MM.1S (cell line): ENCODE results near the gene TBC1D13.

ENCODE experiments used
- DNase-seq: peaks from one replicate; pipeline ENCODE4 v3.0.0-alpha.2; 2015
- H2AFZ ChIP-seq: fragments of 300-600 bp; sonication (generic); 2 replicates; pipeline ENCODE4 v1.6.0; 2016; ENCODE audit warnings: antibody characterized with exemption, low read length
- H3F3A ChIP-seq: fragments of 300-600 bp; sonication (generic); 2 replicates; pipeline ENCODE4 v1.6.1; 2016; ENCODE audit warnings: mild to moderate bottlenecking, antibody characterized with exemption, low read length, moderate library complexity, mixed read lengths; ENCODE audit not compliant: insufficient read depth
- H3K27ac ChIP-seq: fragments of 300-600 bp; sonication (generic); 2 replicates; pipeline ENCODE4 v1.5.1; 2016; ENCODE audit warnings: mild to moderate bottlenecking, low read length
- H3K27me3 ChIP-seq: fragments of 300-600 bp; sonication (generic); replicated peaks from 2 replicates; pipeline ENCODE4 v1.6.0; 2016; ENCODE audit warnings: low read length; ENCODE audit not compliant: insufficient read depth
- H3K36me3 ChIP-seq: fragments of 300-600 bp; sonication (generic); replicated peaks from 2 replicates; pipeline ENCODE4 v1.6.1; 2016; ENCODE audit warnings: mild to moderate bottlenecking, low read length, mixed read lengths; ENCODE audit not compliant: insufficient read depth
- H3K4me1 ChIP-seq: fragments of 300-600 bp; sonication (generic); 2 replicates; pipeline ENCODE4 v1.6.1; 2016; ENCODE audit warnings: low read length, mixed read lengths
- H3K4me2 ChIP-seq: fragments of 300-600 bp; sonication (generic); 2 replicates; pipeline ENCODE4 v1.6.0; 2016; ENCODE audit warnings: low read depth, low read length
- H3K4me3 ChIP-seq: fragments of 300-600 bp; sonication (generic); 2 replicates; pipeline ENCODE4 v1.5.1; 2016; ENCODE audit warnings: low read length, mixed read lengths
- H3K79me2 ChIP-seq: fragments of 300-600 bp; sonication (generic); 2 replicates; pipeline ENCODE4 v1.6.1; 2016; ENCODE audit warnings: mixed run types, low read length, mixed read lengths
- H3K9ac ChIP-seq: fragments of 300-600 bp; sonication (generic); 2 replicates; pipeline ENCODE4 v1.6.1; 2016; ENCODE audit warnings: low read length, mixed read lengths
- H3K9me2 ChIP-seq: fragments of 300-600 bp; sonication (generic); replicated peaks from 2 replicates; pipeline ENCODE4 v1.6.1; 2016; ENCODE audit warnings: mild to moderate bottlenecking, low read length, mixed read lengths; ENCODE audit not compliant: insufficient read depth
- H3K9me3 ChIP-seq: fragments of 300-600 bp; sonication (generic); replicated peaks from 2 replicates; pipeline ENCODE4 v1.6.1; 2016; ENCODE audit warnings: mild to moderate bottlenecking, low read length, mixed read lengths; ENCODE audit not compliant: insufficient read depth
- H4K20me1 ChIP-seq: fragments of 300-600 bp; sonication (generic); 2 replicates; pipeline ENCODE4 v1.6.1; 2016; ENCODE audit warnings: mild to moderate bottlenecking, low read length, moderate library complexity, mixed read lengths; ENCODE audit not compliant: insufficient read depth
- EZH2 ChIP-seq: fragments of 300-600 bp; sonication (generic); optimal IDR thresholded peaks from 2 replicates; pipeline ENCODE3; 2017; ENCODE audit warnings: low read depth, mild to moderate bottlenecking, antibody characterized with exemption, low read length, mixed read lengths
- EZH2phosphoT487 ChIP-seq: fragments of 300-600 bp; sonication (generic); IDR thresholded peaks from 2 replicates; pipeline ENCODE4 v1.6.1; 2018; ENCODE audit warnings: antibody characterized with exemption, low read length
- TF ChIP-seq, protein P1 (sequence below): fragments of 300-600 bp; sonication (generic); IDR thresholded peaks from 2 replicates; pipeline ENCODE4 v1.5.1; 2016; ENCODE audit warnings: antibody characterized with exemption, low read length, mixed read lengths

TBC1D13 gene

DNA sequence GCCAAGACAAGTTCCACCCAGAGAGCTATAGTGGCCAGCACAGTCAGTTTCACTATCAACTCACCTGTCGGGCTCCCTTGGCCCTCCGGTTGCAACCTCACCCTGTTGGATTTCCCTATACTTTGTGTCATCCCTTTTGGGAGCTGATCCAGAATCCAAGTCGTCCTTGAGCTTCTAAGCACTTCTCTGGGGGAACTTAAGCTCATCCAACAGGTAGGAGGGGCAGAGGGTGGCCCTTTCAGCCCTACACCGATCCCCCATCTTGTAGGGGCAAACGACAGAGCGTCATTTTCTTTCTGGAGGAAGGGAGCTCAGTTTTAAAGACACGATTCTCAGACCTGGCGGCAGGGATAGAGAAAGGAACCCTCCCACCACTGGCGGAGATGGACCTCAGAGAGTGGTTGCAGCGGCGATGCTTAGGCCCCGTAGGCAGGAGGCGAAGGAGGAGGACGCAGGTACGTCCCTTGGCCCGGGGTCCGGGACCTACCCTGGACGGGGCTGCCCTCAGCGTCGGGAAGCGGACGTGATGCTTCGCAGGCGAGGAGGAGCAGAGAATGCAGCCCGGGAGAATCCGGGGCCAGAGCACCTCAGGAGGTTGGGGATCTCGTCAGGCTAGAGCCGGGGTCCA lies 15.8 kb upstream of the TBC1D13 start:
- TF ChIP-seq EZH2 (no peak), EZH2phosphoT487 (no peak)
- TF ChIP-seq, protein P1, sequence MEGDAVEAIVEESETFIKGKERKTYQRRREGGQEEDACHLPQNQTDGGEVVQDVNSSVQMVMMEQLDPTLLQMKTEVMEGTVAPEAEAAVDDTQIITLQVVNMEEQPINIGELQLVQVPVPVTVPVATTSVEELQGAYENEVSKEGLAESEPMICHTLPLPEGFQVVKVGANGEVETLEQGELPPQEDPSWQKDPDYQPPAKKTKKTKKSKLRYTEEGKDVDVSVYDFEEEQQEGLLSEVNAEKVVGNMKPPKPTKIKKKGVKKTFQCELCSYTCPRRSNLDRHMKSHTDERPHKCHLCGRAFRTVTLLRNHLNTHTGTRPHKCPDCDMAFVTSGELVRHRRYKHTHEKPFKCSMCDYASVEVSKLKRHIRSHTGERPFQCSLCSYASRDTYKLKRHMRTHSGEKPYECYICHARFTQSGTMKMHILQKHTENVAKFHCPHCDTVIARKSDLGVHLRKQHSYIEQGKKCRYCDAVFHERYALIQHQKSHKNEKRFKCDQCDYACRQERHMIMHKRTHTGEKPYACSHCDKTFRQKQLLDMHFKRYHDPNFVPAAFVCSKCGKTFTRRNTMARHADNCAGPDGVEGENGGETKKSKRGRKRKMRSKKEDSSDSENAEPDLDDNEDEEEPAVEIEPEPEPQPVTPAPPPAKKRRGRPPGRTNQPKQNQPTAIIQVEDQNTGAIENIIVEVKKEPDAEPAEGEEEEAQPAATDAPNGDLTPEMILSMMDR = no peak
- peak overlapping the region; percentile 61 for H3K27ac ChIP-seq
- H3F3A ChIP-seq = peaks cover 8% of the 10 kb centered on the region; the same call in 1 of the 2 replicates
- H2AFZ ChIP-seq = peak overlapping the region; percentile 50
- DNase-seq = peak; percentile 45
- peak overlapping the region; percentile 92 for H3K4me3 ChIP-seq
- no peaks in the 10 kb centered on the region for H4K20me1 ChIP-seq
- no peaks in the 10 kb centered on the region for H3K9me3 ChIP-seq
- peak overlapping the region; percentile 87 for H3K9ac ChIP-seq
- no peaks in the 10 kb centered on the region for H3K9me2 ChIP-seq
- H3K27me3 ChIP-seq = no peaks in the 10 kb centered on the region
- H3K79me2 ChIP-seq = peaks cover 20% of the 10 kb centered on the region
- H3K4me2 ChIP-seq = peak overlapping the region; percentile 95
- no peaks in the 10 kb centered on the region for H3K36me3 ChIP-seq
- H3K4me1 ChIP-seq = peaks cover 5% of the 10 kb centered on the region

DNA sequence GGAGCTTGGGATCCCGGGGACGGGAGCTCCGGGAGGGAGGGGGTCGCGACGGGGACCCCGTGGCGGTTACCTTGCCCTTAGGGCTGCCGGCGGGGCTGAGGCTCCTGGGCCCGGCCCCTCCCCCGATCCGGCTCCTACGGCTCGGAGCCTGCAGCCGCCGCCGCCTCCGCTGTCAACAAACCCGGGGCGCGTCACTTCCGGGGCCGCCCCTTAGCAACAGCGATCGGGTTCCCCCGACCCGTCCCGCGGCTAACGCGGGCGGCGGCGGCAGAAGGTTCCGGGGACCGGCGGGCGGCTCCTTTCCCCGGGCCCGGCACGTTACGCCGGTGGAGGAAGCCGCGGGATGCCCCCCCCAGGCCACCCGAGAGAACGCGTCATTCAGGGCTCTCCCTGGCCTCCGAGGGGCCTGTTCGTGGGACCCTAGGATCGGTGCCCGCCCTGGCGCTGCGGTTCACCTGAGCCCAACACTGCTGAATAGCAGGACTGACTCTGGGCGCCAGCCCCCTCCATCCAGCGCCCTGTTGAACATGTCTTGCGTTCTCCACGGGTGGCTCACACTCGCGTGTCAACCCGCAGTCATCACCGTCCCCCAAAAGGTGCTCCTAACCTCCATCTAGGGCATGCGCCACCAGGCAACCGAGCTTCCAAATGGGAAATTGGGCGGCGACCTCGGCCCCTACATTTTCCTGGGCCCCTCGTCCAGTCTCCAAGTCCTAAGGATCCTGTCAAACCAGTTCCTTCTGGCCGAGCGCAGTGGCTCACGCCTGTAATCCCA lies 15.1 kb upstream of the TBC1D13 start, which contains the start of gene ZER1:
ZER1 (minus strand) TSS at position 183 of the 775 bp plus-strand sequence. CDS start 16,362 bp downstream, outside the sequence.
- DNase-seq = peak; percentile 93
- Histone ChIP-seq H3K9me2 (no peaks in the 10 kb centered on the region), H3K79me2 (peaks cover 20% of the 10 kb centered on the region), H3F3A (peaks cover 8% of the 10 kb centered on the region; the same call in 1 of the 2 replicates), H3K27me3 (no peaks in the 10 kb centered on the region), H3K36me3 (no peaks in the 10 kb centered on the region), H3K27ac (peak within 1 kb of the TSS; percentile 61), H3K4me2 (peak within 1 kb of the TSS; percentile 95), H3K4me3 (peak within 1 kb of the TSS; percentile 92), H3K9ac (peak within 1 kb of the TSS; percentile 87), H2AFZ (peak within 1 kb of the TSS; percentile 99), H3K4me1 (peaks cover 5% of the 10 kb centered on the region), H4K20me1 (no peaks in the 10 kb centered on the region), H3K9me3 (no peaks in the 10 kb centered on the region)
- TF ChIP-seq, protein P1 = no peak
- no peak for TF ChIP-seq EZH2phosphoT487
- no peak for TF ChIP-seq EZH2

DNA sequence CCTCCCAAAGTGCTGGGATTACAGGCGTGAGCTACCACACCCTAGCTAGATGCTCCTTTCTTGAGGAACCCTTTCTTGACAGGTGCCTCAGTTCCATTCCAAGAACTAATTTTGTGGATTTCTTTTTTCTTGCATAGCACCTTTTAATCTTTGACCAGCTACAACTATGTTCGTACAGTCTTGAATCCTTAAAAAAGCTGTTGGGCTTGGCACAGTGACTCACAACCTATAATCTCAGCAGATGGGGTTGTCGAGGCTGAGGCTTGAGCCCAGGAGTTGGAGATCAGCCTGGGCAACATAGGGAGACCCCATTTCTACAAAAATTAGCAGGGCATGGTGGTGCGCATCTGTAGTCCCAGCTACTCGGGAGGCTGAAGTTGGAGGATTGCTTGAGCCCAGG lies 14.0 kb upstream of the TBC1D13 start:
- H2AFZ ChIP-seq = no peak overlapping the region
- H3F3A ChIP-seq = peaks cover 8% of the 10 kb centered on the region; the same call in 1 of the 2 replicates
- TF ChIP-seq EZH2 (no peak), EZH2phosphoT487 (no peak)
- TF ChIP-seq, protein P1 = no peak
- H3K9me2 ChIP-seq = no peaks in the 10 kb centered on the region
- H3K4me3 ChIP-seq = no peak overlapping the region
- H3K27ac ChIP-seq = no peak overlapping the region
- H4K20me1 ChIP-seq = no peaks in the 10 kb centered on the region
- peaks cover 5% of the 10 kb centered on the region for H3K4me1 ChIP-seq
- H3K27me3 ChIP-seq = no peaks in the 10 kb centered on the region
- H3K9me3 ChIP-seq = no peaks in the 10 kb centered on the region
- no peaks in the 10 kb centered on the region for H3K36me3 ChIP-seq
- peaks cover 20% of the 10 kb centered on the region for H3K79me2 ChIP-seq
- H3K4me2 ChIP-seq = no peak overlapping the region
- DNase-seq = no peak
- H3K9ac ChIP-seq = no peak overlapping the region
